Epithelial cell of proximal tubule (primary cell): ENCODE results near the gene CUX1. TPM values are rescaled to one million over a fixed set of nuclear protein-coding genes. Genes with fewer than 3 reads are reported as not detected.
"Not testable (repeated sequence)": the region's sequence is repeated elsewhere in the genome, so short reads cannot be mapped to it uniquely, and the experiment has no call there.

Source experiments
- DNase-seq: peaks from one replicate; pipeline ENCODE4 v3.0.0-alpha.2; 2011; ENCODE audit warnings: low read depth
- H3K4me3 ChIP-seq: 2 replicates; pipeline ENCODE4 v1.5.1; 2011; ENCODE audit warnings: low read depth, mild to moderate bottlenecking, low read length
- CTCF ChIP-seq: conservative IDR thresholded peaks from 2 replicates; pipeline ENCODE4 v1.5.1; 2012; ENCODE audit warnings: low read depth, mild to moderate bottlenecking, low read length
- total RNA-seq: library from RNA; depleted of rRNA; stranded (reverse); fragments of >200 nt; gene quantifications from 2 replicates; pipeline ENCODE4 v1.2.3, GENCODE V29; 2015

Gene CUX1
- total RNA-seq, 1 donor from 2014 or later: 37.3 TPM

GRCh38 chr7:101784292-101785127 is 32.9 kb upstream of the CUX1 start:
- H3K4me3 ChIP-seq: no peak overlapping the region
- DNase-seq: no peak
- no peak for TF ChIP-seq CTCF

- no peak for DNase-seq
- no peak for TF ChIP-seq CTCF
- no peak overlapping the region for H3K4me3 ChIP-seq
These were observed 29.6 kb upstream of the CUX1 start for GRCh38 chr7:101787864-101788263.

GRCh38 chr7:101788517-101788916 is 28.9 kb upstream of the CUX1 start:
- TF ChIP-seq CTCF: no peak
- no peak overlapping the region for H3K4me3 ChIP-seq
- DNase-seq: no peak

GRCh38 chr7:101790566-101791293 is 26.7 kb upstream of the CUX1 start:
- no peak for TF ChIP-seq CTCF
- DNase-seq: no peak
- no peak overlapping the region for H3K4me3 ChIP-seq

GRCh38 chr7:101792051-101792681 is 25.3 kb upstream of the CUX1 start:
- TF ChIP-seq CTCF: no peak
- peak; percentile 78 for DNase-seq
- H3K4me3 ChIP-seq: no peak overlapping the region

GRCh38 chr7:101792682-101793071 is 24.7 kb upstream of the CUX1 start:
- not testable (repeated sequence) for DNase-seq, H3K4me3 ChIP-seq

GRCh38 chr7:101795461-101795860 is 22.0 kb upstream of the CUX1 start:
- no peak for TF ChIP-seq CTCF
- DNase-seq: no peak
- no peak overlapping the region for H3K4me3 ChIP-seq

GRCh38 chr7:101798173-101798572 is 19.3 kb upstream of the CUX1 start:
- not testable (repeated sequence) for DNase-seq, H3K4me3 ChIP-seq
